GM21447 (cell line): ENCODE measurements around the gene CDK15.

Experiments used
- ATAC-seq: cut with Tn5 transposase; IDR thresholded peaks from one replicate; pipeline ENCODE4 v1.9.1; 2021; ENCODE audit not compliant: unreplicated experiment

The CDK15 gene

DNA sequence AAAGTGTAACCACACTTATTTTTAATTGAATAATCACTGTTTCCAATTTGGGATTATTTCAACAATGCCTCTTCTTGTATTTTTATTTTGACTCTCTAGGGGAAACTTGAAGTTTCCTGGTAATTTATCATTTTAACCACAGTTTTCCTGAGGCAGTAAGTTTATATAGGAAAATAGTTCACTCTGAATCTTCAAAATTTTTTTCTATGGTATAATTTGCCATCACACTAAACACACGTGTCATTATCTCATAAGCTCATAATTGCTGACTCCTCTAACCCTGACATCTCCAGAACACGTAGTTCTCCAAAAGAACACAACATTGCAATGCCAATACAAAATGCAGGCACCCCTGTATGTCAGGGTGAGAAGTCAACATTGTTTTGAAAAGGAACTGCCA is 125.1 kb downstream of the CDK15 start:
- ATAC-seq = no peak

DNA sequence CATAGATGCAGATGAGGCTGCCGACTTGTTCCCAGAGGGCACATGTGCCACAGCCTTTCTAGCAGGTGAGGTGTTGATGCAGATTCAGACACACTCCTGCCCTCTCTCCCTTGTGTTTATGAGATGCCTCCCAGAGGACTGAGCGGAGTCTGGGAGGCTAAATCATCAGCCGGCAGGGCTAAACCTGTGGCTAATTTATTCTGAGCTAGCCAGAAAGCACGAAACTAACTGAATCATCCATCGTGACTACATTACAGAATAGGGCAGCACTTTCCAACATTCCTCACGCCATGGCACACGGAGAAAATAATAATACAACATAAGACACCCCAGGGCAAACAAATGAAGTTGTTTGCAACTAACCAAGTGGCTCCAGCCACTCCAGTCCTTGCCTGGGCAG is 125.6 kb downstream of the CDK15 start:
- ATAC-seq = no peak

DNA sequence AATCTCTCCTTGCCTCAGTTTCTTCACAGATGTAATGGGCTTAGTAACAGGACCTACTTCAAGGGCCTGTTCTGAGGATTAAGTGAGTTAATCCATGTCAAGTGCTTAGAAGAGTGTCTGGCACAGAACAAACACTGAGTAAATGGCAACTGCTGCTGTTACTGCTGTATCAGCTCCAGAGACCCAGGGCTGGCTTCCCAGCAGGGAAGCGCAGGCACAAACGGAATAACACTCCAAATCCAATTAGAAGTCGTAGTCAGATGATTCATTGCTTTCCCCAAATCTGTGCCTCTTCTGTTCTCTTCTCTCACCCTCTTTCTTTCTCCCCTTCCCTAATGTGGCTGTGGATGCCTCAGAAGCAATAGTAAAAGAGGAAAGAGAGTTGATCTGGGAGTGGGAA is 126.2 kb downstream of the CDK15 start:
- ATAC-seq = no peak

DNA sequence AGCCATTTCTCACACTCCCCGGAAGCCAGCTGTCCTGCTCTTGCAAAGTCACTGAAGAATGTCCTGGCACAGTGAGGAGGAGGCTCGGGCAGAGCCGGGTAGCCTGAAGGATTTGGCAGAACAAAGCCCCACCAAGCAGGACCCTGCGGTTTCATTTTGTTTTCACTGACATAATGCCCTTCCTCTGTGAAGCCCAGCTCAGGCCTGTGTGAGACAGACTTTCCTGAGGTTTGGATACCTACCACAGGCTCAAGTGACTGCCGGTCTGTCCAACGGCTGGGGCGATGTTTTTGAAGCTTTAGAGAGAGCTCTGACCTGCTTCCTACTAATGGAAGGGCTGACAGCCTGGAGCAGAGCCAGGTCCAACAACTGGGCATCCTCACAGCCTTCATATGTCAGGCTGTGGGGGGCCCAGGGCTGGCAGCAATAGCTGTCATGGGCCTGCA is 127.5 kb downstream of the CDK15 start:
- no peak for ATAC-seq

DNA sequence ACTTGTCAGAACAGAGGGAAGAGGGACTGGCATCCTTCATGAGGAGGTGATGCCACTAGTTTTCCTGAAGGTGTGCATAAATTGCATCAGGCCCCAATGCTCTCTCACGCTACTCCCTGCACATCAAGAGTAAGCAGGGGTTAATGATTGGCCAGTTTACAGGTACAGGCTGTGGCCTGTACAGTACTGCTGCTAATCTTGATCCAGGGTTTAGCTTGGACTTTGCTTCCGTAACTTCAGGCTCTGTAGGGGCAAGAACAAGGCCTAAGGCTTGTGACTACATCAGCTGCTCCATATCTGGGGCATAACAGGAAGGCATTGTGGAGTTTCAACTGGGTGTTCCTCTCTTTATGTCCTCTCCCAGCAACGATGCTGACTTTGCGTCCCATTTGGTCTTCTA is 130.5 kb downstream of the CDK15 start:
- ATAC-seq = no peak

DNA sequence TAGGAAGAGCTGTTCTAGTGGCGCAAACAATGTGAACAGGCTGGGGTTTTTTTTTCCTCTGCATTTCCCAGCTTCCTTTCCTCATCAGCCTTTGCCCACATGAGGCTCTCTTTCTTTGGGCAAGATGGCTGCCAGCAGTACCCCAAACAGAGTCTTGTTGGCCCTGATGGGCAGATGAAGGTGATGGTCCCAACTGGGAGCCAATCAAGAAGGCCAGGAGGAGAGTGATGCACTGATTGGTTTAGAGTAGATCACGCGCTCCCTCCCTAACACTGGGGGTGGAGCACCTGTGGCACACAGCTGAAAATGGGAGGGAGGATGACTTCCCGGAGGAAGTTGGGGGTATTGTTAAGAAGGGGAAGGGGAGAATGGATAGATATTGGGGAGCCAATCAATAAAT is 131.0 kb downstream of the CDK15 start:
- no peak for ATAC-seq

DNA sequence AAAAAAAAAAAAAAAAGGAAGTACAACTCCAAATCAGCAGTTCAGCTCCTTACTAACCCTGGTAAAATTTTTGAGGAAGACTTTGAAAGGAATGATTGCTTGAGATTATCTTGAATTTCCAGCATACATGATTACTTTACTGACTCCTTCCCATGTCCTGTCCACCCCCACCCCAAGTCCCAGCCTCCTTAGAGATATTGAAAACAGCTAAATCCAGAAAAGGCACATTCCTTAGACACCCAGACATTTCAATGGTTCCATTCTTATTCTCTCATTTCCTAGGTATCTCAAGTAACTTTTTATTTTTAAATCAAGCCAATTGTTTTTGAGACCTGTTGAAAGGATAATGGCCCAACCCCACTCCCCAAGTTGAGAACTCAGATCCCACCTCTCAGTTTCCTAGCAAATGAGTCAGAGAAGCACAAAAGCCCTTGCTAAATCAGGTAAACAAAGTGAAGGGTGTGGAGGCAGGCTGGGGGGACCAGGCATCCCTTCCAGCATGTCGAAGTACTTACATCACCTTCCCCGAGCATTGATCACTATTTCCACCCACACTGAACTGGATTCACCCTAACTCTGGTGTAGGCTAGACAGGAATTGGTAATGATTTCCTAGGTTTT is 131.9 kb downstream of the CDK15 start:
- ATAC-seq = no peak

DNA sequence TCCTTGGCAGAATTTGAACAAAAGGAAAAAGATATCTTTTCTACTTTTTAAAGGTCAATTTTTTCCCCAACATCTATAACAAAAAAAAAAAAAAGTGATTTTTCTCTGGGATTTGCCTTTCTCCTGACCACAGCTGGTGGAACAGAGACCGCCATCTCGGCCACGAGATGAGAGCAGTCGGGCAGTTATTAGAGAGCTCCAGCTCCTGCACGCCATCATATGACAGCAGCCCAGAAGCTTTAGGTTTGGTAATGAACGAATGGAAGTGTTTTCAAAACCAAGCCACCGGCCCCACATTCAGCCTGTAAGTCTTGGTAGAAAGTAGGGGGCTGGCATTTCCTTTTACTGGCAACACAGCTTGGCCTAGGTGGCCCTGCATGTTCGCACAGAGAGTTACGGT is 132.4 kb downstream of the CDK15 start:
- no peak for ATAC-seq

DNA sequence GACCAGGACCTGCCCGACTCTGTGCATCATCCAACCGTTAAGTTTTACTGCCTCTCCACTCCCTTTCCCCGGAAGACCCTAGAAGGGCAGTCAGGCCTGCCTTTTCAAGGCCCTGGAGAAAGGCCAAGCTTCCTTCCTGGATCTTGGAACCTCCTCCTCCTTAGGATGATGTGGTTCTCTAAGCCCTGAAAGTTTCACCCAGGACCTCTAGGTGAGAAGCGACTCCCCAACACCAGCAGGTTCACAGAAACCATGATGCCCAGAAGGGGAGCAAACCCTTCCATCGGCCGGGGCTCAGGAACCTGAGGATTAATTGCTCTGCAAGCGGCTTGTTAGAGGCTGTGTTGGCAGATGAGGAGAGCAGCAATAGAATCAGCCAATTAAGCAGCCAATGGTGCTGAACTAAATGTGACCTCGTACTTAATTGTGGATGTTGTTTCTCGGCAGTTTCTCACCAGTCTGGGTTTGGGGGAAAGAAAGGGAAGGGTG is 133.2 kb downstream of the CDK15 start:
- no peak for ATAC-seq

DNA sequence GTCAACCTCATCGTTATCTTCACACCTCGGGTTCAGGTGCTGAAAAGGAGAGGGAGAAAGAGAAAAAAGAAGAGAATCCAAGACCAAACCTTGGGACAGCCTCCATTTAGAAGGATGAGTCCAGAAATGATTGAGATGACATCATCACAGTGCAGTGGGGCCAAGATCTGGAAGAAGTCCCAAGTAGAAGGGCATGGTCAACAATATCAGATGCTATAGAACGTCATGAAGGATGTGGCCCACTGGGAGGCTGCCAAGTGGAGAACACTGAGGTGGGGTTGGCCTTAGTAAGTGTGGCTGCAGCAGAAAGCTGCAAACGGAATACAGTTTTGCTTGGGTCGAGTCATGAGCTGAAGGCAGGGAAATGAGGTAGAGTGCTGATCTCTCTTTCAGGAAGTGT is 136.2 kb downstream of the CDK15 start:
- ATAC-seq = no peak
